ENCODE results near the gene RDH13.

- no peak for TF ChIP-seq CTCF (IDR thresholded peaks at IDR 0.05; ENCODE audit: insufficient read depth, low read length)
- no peak for TF ChIP-seq POLR2AphosphoS5 (IDR thresholded peaks at IDR 0.05; ENCODE audit: low read depth)
- no peak for TF ChIP-seq REST (IDR thresholded peaks at IDR 0.05; ENCODE audit: insufficient replicate concordance, low read depth)
These were observed 27.6 kb upstream of the RDH13 start for GRCh38 chr19:55090564-55090963.

All from HL-60 (cell line).